GM12874 (cell line): ENCODE results near the gene HOXB3.

ENCODE experiments used
- TF ChIP-seq, protein P1 (sequence below): IDR thresholded peaks from 2 replicates; pipeline ENCODE4 v1.5.1; 2011; ENCODE audit warnings: low read depth, mild to moderate bottlenecking, control low read depth, low read length, moderate library complexity; ENCODE audit not compliant: insufficient read depth

HOXB3 gene

DNA sequence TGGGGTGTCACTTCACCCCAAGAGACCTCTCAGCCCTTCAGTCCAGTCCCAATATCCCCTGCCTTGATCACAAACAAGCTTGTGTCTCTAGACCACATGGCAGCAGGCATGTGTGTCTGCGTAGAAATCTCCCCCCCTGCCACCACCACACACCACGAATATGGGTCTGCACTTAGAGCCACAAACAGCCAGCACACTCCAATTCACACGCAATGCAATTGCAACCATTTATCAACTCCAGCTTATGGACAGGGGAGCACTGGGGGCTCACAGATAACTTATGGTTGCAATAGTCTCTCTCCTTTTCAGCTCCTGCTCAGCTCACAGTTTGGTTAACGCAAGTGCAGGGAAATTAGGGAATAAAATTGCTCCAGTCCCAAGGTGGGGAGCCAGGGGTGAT is 33.5 kb upstream of the HOXB3 start:
- TF ChIP-seq, protein P1, sequence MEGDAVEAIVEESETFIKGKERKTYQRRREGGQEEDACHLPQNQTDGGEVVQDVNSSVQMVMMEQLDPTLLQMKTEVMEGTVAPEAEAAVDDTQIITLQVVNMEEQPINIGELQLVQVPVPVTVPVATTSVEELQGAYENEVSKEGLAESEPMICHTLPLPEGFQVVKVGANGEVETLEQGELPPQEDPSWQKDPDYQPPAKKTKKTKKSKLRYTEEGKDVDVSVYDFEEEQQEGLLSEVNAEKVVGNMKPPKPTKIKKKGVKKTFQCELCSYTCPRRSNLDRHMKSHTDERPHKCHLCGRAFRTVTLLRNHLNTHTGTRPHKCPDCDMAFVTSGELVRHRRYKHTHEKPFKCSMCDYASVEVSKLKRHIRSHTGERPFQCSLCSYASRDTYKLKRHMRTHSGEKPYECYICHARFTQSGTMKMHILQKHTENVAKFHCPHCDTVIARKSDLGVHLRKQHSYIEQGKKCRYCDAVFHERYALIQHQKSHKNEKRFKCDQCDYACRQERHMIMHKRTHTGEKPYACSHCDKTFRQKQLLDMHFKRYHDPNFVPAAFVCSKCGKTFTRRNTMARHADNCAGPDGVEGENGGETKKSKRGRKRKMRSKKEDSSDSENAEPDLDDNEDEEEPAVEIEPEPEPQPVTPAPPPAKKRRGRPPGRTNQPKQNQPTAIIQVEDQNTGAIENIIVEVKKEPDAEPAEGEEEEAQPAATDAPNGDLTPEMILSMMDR = no peak

DNA sequence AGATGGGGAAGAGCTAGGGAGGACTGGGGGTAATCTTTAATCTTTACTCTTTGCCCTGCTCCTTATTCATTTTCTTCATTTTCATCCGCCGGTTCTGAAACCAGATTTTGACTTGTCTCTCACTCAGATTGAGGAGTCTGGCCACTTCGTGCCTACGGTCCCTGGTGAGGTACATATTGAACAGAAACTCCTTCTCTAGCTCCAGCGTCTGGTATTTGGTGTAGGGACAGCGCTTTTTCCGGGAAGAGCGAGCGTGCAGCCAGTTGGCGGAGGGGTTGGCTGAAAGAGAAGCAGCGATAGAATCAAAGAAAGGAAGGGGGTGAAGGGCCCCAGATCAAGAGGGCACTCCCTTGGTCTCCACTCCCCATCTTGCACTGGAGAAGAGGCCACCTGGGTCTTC is 32.8 kb upstream of the HOXB3 start:
- TF ChIP-seq, protein P1 = no peak

DNA sequence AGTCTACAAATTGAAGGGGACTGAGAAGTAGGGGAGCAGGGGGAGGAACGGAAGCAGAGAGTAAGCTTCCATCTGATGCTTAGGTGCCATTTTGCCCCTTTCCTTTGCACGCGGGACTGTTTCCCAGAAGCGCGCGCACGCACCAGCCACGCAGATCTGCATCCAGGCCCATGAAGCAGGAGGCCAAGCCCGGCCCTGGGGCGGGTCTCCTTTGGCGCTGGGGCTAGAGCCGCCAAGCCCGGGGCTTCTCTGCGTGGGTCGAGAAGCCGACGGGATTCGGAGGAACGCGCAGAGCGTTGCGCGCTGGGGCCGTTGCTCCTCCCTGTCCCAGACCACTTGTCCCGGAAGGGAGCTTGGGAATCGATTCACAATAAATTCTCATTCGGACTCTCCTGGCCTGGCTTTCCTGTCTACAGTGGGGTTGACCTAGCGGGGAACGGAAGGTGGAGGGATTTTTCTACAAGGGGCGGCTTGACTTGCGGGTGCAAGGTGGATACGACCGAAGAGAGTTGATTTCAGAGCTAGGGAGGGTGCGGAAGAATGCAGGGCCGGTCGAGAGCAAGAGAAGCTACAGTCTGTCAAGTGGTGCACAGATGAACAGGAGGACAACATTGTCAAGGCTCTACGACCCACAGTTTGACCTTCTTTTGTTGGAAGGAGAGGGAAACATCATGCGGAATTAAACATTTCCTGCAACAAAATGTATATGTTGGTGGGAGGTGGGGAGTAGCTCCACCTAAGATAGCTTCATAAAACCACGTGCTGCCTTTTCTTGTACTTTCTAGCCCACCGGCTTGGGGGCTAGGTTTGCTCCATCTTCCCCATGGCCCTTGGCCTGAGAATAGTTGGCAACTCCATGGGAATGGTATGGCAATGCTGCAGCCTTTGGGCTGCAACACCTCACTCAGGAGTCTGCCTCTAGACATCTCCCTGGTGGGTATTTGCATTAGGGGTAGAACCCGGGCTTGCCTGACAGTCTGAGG is 31.7 kb upstream of the HOXB3 start:
- TF ChIP-seq, protein P1 = no peak

DNA sequence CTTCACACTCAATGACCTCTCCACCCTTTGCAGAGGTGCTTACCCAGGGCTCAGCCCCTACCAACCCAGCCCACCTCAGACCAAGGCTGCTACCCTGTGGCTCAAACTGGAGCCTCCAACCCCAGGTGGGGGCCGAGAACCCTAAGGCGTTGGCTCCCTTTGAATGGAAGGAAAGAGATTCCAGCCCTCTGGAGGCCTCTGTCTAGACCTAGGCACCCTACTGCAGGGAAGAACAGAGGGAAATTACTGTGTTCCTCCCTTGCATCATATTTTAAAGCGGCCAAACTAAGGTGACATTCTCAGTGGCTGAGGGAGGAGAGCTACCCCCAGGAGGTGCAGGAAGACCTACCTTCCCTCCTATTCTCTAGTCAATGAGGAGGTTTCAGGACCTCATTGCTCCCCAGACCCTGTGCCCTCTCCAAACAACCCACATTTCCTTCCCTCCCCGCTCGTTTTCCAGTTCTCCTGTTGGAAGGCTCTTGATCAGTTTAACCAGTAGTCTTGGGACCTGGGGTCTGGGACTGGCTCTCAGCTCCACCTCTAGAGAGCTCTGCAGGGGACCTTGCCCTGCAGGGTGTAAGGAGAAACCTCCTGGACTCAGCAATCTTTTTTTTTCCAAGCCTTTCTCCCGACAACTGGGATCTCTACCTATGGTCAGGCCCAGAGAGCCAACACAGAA is 30.6 kb upstream of the HOXB3 start:
- TF ChIP-seq, protein P1 = no peak

DNA sequence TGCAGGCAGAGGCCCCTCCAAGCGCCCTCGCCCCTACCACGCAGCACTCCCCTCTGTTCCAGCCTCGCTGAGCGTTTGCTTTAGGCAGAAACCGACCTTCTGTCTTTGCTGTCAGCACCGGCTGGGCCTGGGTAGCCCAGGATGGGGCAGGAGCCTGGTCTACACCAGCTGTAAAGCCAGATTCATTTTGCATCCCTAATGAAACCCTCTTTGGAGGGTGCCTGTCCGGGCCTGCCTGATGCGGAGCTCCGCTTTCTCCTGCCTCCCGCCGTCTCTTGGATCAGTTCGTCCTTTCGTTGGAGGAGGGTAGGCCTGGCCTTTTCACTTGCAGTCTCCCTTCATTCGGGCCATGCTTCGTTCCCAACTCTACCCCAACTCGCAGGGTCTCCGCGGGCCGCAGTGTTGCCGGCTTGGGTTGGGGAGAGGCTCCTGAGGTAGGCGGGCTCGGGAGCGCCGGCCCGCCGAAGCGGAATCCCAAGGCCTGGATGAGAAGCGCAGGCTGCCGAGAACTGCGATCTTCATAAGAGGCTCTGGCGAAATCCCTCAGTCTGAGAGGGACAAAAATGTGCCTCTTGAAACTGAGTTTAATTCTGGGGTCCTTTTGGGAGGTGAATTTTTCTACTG is 29.9 kb upstream of the HOXB3 start:
- TF ChIP-seq, protein P1 = no peak

DNA sequence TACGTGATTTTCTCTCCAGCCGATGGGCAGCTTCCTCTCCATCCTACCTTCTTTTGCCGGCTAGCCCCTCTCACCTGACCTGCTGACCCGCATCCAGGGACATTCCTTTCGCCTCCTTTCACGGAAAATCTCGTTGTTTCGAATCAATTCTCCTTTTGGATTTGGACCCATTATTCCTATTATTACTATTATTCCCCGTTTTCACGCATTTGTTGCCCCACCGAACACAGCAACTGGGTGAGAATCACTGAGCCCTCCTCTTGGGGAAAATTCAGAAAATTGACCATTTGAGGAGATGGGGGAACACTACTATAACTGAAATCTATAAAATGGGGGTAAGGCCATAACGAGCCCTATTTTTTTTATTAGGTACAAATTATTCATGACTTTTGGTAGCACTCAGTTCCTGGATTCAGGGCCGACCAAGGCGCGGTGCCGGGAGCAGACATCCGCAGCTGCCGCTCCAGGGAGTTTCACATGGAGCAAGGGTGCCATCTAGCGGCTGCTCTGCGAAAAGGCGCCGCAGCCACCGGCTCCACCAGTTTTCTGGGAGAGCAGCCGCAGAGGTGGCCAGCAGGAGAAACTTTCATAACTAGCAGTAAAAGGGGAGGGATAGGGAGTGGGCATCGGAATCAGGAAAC is 28.3 kb upstream of the HOXB3 start:
- TF ChIP-seq, protein P1 = peak; percentile 91
